ENCODE measurements around the gene APOA5. TPM values are rescaled to one million over a fixed set of nuclear protein-coding genes. Genes with fewer than 3 reads are reported as not detected.

The APOA5 gene
- total and polyA plus RNA-seq, 2 of the 13 experiments (the other 11 are each of a cell fraction or from before 2014, with no cell fraction given): 44.0 to 49.1 TPM

GRCh38 chr11:116811194-116811593 is 19.5 kb upstream of the APOA5 start (continued):
- TF ChIP-seq HMGXB4 (CRISPR knock-in tag; IDR thresholded peaks at IDR 0.05; ENCODE audit: borderline replicate concordance in 1 of 2, low read depth in 1 of 2): no peak
- TF ChIP-seq YY1 (IDR thresholded peaks at IDR 0.05; ENCODE audit: insufficient read depth, insufficient replicate concordance, low read depth, low read length): no peak
- TF ChIP-seq, protein P1, sequence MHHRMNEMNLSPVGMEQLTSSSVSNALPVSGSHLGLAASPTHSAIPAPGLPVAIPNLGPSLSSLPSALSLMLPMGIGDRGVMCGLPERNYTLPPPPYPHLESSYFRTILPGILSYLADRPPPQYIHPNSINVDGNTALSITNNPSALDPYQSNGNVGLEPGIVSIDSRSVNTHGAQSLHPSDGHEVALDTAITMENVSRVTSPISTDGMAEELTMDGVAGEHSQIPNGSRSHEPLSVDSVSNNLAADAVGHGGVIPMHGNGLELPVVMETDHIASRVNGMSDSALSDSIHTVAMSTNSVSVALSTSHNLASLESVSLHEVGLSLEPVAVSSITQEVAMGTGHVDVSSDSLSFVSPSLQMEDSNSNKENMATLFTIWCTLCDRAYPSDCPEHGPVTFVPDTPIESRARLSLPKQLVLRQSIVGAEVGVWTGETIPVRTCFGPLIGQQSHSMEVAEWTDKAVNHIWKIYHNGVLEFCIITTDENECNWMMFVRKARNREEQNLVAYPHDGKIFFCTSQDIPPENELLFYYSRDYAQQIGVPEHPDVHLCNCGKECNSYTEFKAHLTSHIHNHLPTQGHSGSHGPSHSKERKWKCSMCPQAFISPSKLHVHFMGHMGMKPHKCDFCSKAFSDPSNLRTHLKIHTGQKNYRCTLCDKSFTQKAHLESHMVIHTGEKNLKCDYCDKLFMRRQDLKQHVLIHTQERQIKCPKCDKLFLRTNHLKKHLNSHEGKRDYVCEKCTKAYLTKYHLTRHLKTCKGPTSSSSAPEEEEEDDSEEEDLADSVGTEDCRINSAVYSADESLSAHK (CRISPR knock-in tag; IDR thresholded peaks at IDR 0.05; ENCODE audit: borderline replicate concordance): no peak
- TF ChIP-seq NAIF1 (CRISPR knock-in tag; IDR thresholded peaks at IDR 0.05; ENCODE audit: borderline replicate concordance): no peak
- TF ChIP-seq TBL1XR1 (IDR thresholded peaks at IDR 0.05; ENCODE audit: borderline replicate concordance, low read length, partially characterized antibody): no peak
- TF ChIP-seq HBP1 (CRISPR knock-in tag; IDR thresholded peaks at IDR 0.05; ENCODE audit: low read depth): no peak
- TF ChIP-seq CHD4 (IDR thresholded peaks at IDR 0.05; ENCODE audit: borderline replicate concordance, low read length): no peak

Data from HepG2 (cell line).